Germinal center (tissue), 1 donor: Measurements from ENCODE around the gene SRGAP2B.
"Not testable (repeated sequence)": the region's sequence is repeated elsewhere in the genome, so short reads cannot be mapped to it uniquely, and the experiment has no call there.

Experiments
- DNase-seq: peaks from one replicate; pipeline ENCODE4 v3.0.0; 2012; ENCODE audit warnings: mixed read lengths, low spot score

SRGAP2B gene

DNA sequence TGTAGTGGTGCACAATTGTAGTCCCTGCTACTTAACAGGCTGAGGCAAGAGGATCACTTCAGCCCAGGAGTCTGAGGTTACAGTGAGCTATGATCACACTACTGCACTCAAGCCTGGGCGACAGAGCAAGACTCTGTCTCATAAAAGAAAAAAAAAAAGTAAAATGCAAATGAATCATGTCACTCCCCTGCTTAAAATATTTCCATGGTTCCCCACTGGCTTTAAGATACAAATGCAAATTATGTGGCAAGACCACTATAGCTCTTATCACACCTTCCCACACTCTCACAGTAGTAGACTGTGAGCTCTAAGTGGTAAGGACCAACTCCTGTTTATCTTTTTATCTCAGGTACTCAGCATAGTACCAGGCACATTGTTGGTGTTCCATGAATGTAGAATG lies 53.6 kb downstream of the SRGAP2B start:
- not testable (repeated sequence) for DNase-seq

DNA sequence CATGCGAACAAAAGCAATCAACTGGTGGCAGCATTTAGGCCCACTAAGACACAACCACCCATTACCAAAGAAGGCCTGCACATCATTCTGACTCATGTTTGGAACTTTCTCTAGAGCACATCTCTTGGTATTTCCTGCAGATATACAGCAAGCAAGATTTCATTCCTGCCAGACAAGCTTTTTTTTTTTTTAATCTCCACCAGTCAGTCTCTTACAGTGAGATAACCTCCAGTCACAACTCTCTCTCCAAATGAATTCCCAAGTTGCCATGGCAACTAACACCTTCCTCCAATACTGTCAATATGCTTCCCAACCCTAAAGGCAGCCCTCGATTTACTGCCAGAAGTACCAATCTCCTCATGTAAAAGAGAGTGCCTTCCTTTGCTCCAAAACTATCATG lies 59.1 kb downstream of the SRGAP2B start:
- DNase-seq, result not testable (repeated sequence)

- DNase-seq, result not testable (repeated sequence)
These were observed 61.6 kb downstream of the SRGAP2B start for GRCh38 chr1:145033523-145033922.

DNA sequence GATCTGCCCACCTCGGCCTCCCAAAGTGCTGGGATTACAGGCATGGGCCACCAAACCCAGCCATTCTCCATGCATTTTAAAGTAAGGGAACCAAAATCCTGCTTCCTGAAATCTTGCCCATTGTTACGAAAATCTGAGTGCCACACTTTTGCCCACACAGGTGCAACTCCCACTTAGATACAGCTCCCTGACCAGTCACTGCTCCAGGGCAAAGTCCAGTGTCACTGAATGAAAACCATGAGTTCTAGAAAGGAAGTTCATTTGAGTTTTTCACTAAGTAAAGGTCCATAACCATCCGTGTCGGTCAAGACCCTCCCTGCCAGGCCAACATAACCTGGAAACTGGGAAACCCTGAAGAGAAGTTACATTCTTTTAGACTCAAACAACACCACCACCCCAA lies 67.9 kb downstream of the SRGAP2B start:
- not testable (repeated sequence) for DNase-seq

GRCh38 chr1:145025286-145025685 lies 69.8 kb downstream of the SRGAP2B start:
- not testable (repeated sequence) for DNase-seq

- not testable (repeated sequence) for DNase-seq
These were observed 72.9 kb downstream of the SRGAP2B start for GRCh38 chr1:145022259-145022658.

DNA sequence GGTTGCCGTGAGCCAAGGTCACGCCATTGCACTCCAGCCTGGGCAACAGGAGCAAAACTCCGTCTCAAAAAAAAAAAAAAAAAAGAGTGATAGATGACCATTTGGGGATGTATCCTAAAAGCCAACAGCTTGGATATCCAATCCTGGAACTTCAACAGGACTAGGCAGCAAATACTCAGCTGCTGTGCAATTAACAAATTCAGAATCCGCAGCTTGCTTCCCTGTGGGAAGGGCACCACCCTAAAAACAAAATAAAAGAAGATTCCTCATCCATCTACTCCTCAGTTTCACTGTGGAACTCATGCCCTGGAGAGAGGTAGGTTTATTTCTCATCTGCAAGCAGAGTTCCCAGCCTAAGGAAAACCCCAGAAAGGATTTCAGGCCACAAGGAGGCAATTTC lies 73.4 kb downstream of the SRGAP2B start:
- not testable (repeated sequence) for DNase-seq

- not testable (repeated sequence) for DNase-seq
These were observed 75.4 kb downstream of the SRGAP2B start for GRCh38 chr1:145019709-145020108.

DNA sequence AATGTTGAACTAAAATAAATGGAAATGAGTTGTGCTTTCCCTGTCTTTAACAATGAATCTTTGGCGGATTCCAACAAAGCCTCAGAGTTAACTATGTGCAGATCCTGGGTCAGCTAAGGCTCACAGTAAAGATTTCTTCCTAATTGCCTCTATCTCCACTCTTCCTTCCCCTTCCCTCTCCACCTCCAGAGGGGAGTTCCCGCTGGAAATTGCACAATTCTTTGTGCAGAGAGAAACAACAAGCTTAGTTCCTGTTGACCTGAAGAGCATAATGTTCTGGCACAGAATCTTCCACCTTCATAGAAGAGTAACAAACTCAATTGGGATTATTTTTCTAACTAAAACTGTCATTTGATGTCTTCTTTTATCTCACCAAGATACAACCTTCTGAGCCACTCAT lies 77.4 kb downstream of the SRGAP2B start:
- not testable (repeated sequence) for DNase-seq

DNA sequence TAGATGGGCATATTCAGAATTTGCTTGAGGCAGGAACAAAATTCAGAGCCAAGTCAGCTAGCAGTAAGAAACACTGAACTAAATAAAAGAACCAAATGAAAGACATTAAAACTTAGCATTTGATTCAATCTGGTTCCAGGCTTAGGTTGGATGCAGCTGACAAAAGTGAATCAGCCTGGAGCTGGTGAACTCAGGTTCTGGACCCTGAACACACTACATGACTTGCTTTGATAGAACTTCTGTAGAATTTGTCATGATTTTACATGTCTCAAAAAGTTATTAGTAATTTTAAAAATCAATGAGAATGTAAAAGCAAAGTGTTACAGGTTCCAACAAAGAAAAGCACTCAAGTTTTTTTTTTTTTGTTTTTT lies 78.7 kb downstream of the SRGAP2B start:
- not testable (repeated sequence) for DNase-seq

DNA sequence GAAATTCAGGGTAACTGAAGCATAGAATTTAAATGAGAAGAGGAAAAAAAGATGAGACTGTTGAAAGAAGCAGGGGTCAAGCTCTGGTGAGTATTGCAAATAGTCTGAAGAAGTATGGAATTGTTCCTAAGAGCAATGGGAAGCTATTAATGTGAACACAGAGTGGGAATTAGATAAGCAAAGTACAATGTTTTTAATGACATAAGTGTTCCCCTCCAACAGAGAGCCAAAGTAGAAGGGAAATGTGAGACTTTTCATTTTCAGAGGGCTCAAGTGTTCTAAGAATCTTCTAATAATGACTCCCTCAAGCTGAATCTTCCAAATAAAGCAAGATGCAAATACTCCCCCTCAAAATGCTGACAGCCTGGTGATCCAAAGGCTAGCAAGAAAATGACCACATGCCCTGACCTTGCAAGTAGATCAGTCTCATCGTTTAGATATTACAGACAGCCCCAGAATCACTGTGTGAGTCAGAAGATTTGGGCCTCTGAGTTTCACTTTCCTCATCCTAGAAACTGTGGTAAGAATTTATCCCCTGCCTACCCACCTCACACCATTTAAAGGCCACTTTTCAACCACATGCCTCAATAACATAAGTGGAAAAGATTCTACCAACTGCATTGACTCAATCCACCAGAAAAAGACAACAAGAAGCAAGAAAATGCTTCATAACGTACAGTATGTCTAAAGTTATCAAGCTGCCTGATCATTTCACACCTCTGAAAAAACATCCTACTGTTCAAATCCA lies 79.2 kb downstream of the SRGAP2B start:
- DNase-seq, result not testable (repeated sequence)

GRCh38 chr1:145013353-145013752 lies 81.8 kb downstream of the SRGAP2B start:
- not testable (repeated sequence) for DNase-seq

DNA sequence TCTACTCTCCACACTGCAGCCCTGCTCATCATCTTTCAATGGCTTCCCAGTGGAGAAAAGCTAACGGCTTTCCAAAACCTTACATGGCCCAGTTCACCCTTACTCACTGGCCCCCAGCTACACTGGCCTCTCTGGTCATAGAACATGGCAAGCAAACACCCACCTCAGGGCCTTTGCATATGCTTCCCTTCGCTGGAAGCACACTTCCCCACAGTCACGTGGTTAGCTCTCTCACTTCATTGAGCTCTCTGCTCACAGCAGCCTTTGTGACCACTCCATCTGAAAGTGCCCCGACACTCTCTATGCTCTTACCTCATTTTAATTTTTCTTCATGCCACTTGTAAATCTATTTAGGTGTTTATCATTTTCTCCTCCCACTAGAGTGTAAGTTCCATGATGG lies 83.3 kb downstream of the SRGAP2B start:
- DNase-seq, result not testable (repeated sequence)

GRCh38 chr1:145010580-145010979 lies 84.5 kb downstream of the SRGAP2B start:
- not testable (repeated sequence) for DNase-seq

- not testable (repeated sequence) for DNase-seq
These were observed 85.2 kb downstream of the SRGAP2B start for GRCh38 chr1:145009928-145010327.

- not testable (repeated sequence) for DNase-seq
These were observed 86.7 kb downstream of the SRGAP2B start for GRCh38 chr1:145008388-145008787.

DNA sequence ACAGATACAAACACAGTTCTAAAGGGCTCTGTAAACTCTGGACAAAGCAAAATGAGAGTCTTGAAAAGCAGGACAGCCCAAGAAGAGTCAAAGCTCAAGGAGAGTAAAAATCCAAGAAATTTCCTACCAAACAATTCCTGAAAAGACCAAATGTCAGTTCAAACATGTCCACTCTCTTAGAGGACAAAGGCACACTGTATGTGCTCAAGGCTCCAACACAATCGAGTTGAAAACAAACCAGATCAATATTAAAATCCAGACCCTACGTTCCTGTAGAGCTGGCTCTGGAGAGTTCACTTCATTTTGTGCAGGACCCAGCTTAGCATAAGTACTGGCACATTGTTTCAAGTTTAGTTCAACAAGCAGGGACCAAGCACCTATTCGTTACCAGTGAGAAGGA lies 90.0 kb downstream of the SRGAP2B start:
- not testable (repeated sequence) for DNase-seq

- not testable (repeated sequence) for DNase-seq
These were observed 93.7 kb downstream of the SRGAP2B start for GRCh38 chr1:145001381-145001780.

- not testable (repeated sequence) for DNase-seq
These were observed 94.3 kb downstream of the SRGAP2B start for GRCh38 chr1:145000743-145001326.

GRCh38 chr1:145000074-145000742 lies 94.9 kb downstream of the SRGAP2B start:
- DNase-seq, result not testable (repeated sequence)

GRCh38 chr1:144998981-144999273 lies 96.2 kb downstream of the SRGAP2B start:
- not testable (repeated sequence) for DNase-seq

DNA sequence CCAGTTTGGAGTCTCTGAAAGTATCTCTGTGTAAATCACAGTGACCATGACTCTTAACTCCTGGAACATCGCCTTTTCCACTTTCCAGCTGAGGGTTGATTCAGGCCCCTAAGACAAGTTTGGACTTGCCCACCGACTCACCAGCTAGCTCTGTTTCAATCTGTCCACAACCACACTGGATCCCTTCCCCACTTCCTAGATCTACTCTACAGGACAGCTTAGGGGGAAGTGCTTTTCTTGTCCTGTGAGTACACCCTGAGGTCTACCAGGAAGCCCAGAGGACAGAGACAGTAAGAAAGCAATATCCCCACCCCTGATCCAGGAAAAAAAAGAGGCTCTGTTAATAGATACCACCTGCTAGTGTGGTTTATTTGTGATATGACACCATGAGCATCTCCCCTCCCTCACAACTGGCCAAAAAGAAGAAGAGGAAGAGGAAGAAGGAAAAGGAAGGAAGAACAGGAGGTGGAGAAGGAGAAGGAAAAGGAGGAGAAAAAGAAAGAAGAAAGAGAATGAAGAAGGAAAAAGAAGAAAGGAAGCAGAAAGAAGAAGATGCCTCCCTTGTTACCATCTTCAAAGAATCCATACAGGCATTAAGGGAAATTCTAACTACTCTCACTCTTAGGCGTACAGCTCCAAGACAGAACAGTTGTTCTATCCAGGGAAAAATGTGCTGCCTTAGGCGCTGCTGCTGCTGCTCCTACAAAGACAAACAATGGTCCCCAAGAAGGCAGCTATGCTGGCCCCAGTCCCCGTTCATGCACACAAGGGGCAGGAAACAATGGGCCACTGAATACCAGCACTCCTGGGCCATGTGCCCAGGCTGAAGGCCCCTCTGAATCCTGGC lies 96.8 kb downstream of the SRGAP2B start:
- not testable (repeated sequence) for DNase-seq
